NCI-H345 treated with DMSO at 0.1 percent for 48 hours (cell line): ENCODE measurements around the gene MEN1.

ENCODE experiments used
- DNase-seq: peaks from one replicate; lab custom pipeline; 2025; ENCODE audit not compliant: unreplicated experiment; lab: John Stamatoyannopoulos, UW

The MEN1 gene

DNA sequence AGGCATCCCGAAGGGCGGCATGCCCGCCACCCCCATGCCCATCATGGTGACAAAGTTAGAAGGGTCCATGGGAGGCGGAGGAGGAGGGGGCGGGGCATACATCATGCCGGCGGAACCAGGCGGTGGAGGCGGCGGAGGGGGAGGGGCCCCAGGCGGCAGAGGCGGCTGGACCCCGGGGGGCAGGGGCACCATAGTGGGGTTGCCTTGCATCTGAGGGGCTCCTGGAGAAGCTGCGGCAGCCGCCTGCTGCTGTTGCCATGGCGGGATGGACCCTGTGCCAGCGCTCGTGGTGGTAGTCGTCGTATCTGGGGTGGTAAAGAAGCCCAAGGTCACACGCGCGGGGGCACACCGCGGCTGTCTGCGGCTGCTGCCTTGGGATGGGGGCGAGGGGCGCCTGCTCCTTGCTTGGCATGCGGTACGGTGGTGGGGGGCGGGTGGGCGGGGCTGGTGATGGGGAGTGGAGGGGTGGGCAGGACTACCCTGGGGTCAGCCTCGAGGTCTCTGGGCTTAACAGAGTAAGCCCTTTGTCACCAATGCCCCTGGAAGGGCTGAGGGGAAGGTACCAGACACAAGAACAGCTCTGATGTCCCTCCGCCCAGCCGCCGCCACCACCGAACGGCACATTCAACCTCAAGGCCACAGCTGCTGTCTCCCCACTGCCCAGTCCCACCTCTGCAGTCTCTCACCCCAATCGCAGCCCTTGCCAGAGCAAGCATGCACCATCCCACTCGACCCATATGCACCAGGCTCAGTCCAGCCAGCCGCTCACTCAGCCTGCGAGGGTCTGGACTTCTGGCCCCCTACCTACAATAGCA is 44.3 kb downstream of the MEN1 start:
- DNase-seq: no peak

DNA sequence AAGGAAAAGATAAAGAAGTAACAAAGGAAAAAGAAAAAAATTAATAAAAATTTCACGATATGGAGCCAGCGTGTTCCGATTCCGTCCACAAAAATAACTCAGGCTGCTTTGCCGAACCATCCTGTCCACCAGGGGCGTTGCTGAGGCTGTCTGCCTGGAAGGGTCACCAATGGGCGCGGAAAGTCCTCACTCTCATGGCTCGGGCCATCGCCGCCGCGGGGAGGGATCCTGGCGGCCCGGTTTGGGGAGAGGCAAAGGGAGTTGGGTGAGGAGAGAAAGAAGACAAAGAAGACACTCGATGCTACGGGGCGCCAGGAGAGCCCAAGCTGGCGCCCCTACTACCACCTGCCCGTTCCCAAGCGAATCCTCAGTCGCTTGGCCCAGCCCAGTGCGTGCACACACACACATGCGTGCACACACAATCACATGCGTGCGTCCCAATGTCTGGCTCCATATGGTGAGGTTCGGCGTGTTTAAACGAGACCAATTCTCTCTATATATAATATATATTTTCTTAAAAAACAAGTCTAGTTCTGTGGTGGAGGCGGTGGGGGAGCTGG is 45.0 kb downstream of the MEN1 start:
- no peak for DNase-seq

DNA sequence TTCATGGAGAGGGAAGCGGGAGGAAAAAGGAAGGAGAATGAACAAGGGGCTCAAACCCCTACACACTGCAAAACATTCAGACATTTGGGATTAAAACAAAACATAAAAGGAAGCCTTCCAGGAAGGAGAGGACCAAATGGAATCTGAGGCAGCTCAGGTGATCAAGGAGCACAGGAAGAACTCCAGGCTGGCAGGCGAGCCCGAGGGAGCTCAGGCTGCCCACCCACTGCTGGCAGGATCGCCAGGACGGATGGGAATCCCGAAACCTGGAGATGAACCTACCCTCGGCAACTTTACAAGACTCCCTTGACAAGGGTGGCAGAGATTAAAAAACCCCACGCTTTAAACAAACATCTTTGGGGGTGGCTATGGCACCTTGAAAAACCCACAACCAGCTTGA is 45.6 kb downstream of the MEN1 start:
- DNase-seq: no peak

DNA sequence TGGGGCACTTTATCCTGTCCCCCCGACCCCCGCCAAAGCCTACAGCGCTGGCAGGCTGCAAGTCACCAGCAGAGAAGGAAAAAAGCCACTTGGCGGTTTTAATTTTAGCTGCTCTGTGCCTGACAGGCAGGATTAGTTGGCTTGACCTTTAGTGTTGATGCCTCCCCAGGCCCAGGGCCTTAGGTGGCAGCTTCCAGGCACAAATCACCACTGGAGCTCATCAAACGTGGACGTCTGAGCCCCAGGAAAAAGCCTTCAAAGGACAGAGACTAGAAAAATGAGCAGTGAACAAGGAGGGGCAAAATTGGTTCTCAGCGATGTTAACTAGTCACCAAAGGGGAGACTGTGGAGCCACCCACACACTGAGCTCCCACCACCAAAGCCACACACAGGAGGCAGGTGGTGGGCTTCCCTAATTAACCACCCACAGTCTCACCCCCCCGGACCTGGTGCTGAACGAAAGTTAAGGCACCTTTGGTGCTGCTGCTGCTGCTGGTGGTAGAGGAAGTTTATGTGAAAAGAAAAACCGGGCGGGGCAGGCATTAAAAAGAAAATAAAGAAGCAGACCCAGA is 46.2 kb downstream of the MEN1 start:
- no peak for DNase-seq

DNA sequence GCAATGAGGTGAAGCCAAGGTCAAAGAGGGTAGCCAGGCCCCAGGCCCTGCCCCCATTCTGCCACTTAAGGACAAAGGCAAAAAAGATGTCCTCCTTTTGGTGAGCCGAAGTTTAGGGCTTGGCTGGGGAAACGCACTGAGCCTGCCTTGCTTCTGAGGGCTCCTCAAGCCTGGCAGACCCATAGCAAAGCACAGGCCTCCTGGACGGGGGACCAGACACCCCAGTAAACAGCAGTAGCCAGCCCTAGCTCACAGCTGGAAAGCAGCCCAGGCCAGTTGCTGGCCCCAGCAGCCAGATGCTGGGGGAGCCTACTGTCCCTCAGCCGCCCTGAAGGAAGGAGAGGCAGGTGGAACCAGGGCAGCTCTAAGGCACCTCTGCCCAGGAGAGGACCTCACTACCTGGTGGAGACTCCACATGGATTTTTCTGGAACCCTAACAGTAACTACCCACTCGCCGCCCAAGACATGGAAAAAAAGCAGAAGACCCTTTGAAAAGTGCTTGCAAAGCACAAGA is 46.8 kb downstream of the MEN1 start:
- DNase-seq: no peak

DNA sequence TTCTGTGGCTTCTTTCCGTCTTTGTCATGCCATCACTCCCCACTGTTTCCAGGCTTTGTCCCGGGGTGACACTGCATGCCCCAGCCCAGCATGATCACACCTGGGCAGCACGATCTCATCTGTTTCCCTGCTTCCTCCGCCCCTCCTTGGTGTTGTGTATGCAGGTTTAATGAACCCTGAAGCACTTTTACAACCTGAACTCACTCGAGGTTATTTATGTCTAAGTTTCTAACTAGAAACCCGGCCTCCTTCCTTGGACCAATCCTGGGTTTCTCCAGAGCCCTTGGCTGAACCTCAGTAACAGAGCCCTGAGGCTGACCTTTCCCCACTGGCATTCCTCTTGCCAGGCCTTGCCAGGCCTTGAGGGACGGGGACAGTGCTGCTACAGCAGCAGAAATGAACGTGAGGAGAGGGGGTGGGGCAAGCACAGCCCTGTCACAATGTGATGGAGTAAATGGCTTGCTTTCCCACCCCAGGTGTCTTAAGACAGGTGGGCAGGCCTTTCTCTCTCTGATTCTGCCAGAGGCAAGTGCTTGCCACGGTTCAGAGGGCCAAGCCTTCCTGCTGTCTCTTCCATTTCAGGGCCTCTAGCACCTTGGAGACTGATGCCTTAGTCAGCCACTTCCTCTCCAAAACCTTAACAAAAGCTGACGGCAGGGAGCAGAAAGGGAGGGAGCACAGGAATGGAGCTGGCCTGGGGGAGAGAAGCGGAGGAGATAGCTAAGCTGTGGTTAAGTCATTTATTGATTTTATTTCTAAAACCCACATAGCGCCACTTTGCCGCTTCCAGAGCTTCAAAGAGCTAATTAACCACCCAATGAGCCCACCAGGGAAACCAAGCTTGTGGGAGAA is 47.5 kb downstream of the MEN1 start:
- DNase-seq: peak; percentile 22

DNA sequence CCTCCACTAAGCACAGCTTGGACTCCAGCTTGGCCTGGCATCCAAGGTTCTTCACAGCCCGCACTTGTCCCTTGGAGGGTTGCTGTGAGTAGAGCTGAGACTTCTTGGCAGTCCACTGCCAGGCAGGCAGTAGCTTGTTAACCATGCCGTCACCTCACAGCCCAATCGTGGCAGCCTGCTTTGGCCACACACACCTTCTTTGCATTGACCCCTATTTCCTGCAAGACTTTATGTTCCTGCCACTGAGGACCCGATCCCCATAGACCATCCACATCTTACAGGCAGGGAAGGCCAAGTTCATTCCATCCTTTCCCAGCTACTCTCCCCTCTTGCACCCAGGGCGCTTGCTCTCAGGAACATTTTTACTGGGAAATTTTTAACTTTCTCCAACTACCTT is 48.1 kb downstream of the MEN1 start:
- DNase-seq: no peak

DNA sequence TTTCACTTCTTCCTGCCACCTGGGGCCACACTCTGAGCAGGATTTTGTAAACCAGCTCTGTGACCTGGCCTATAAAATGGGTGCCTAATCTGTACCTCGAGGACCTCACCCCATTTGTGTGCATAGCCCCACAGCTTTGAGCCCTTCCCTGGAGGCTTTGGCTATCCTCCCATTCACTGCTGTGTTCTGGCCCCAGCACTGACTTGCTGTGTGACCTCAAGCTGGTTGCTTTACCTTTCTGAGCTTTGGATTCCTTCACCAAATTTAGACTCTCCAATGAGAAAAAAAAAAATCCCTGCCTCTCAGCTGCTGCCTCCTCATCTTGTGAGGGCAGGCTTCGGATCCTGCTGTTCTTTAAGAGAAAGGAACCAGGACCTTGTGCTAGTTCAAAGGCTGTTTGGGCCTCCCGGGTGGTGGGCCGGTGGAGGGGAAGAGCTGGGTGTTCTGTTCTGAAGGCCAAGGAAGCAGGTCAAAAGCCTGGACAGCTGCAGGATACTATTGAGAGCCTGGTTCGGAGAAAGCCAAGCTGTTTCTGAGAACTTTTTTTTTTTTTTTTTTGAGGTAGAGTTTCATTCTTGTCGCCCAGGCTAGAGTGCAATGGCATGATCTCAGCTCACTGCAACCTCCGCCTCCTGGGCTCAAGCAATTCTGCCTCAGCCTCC is 49.5 kb downstream of the MEN1 start:
- DNase-seq: no peak

DNA sequence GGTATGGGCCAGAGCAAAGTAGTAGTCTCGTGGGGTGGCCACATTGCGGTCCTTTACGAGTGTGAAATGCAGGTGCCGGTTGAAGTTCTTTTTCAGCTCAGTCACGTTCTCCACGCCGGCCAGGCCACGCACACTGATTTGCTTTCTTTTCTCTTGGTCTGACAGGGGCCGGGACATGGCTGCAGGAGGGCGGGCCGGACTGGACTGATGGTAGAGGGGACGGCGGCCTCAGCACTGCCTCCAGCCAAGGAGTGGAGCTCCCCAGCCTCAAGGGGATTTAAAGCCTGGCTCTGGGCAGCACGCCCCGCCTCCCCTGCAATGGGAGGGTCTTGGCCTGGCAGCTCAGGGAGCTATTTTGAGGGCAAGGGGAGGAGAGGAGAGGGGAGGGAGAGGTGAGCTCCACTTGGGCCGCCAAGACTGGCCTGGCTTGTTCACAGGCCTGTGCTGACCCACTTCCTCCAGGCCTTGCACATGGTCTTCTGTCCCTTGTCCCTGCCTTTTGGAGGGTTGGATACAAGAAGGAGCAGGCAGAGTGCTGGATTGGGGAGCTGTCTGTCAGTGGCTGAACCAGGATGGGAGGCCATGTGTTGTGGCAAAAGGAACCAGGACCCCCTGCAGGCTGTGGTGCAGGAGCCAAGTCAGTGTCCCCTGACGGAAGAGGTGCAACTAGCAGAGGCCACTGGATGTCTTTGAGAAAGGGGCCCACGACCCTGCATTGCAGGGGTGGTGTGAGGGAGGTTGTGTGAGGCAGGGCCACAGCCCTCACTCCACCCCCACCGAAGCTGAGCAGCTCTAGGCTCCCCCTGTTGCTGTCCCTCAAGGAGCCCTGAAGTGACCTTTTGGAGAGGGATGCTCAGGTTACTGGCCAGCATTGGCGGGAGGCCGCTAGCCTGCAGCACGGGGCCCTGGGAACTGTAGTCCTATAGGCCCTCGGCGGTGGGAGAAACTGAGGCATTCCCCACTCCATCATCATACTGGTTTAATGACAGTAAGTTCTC is 50.3 kb downstream of the MEN1 start, which contains the start of gene PYGM:
Gene PYGM, minus strand, starts transcription at position 253 of the 998 bp plus-strand sequence. Its CDS starts 76 bp downstream, at position 177.
- no peak for DNase-seq

DNA sequence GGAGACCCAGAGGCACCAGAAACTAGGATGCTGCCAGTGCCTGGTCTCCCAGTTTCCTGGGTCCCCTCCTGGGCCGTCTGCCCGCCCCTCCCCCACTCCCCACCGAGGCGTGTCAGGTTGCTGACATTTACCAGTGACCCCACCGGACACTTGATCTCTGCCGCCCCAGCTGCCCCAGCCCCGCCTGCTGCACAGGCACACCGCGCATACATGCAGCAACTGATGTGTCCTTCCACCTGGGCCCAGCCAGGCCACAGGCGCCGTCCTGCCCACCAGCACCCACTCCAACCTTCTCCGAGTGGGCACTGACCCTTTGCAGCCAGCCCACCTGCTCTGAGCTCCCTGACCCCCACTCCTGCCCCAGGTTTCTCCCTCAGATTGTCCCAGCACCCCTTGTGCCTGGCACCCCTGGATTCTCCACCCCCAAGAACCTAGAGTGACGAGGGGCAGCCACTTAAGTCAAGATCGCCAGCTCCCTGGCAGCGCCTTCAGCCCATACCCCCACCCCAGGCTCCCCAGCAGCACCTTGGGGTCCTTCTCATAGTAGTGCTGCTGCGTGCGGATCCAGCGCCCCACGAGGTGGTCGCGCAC is 51.1 kb downstream of the MEN1 start:
- DNase-seq: no peak

DNA sequence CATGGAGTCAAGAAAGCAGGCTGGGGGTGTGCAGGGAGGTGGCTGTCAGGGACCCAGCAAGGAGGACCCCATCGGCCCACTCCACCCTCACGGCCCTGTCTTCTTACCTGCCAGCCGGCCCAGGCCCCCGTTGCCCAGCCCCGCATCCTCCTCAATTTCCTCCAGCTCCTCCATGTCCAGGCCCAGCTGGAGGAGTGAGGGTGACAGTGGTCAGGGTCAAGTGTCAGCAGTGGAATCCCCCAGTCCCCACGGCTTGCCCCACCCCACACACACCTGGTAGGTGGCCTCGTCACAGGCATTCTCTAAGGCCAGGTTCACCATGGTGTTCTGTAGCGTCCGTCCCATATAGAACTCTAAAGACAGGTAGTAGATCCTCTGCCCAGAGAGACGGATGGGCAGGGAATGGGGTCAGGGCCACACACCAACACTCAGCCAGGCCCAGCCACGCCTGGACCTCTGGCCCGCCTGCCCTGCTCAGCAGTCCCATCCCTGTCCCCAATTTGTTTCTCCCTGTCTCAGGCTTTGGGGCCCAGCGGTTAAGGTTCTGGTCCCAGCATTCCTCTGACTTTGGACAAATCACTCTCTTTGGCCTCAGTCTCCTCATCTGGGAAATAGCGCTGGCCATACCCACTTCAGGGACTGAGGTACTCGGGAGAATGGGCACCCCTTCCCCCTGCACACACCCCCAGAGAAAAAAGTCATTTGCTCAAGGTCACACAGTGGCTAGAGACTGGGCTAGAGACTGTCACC is 51.8 kb downstream of the MEN1 start:
- DNase-seq: no peak

DNA sequence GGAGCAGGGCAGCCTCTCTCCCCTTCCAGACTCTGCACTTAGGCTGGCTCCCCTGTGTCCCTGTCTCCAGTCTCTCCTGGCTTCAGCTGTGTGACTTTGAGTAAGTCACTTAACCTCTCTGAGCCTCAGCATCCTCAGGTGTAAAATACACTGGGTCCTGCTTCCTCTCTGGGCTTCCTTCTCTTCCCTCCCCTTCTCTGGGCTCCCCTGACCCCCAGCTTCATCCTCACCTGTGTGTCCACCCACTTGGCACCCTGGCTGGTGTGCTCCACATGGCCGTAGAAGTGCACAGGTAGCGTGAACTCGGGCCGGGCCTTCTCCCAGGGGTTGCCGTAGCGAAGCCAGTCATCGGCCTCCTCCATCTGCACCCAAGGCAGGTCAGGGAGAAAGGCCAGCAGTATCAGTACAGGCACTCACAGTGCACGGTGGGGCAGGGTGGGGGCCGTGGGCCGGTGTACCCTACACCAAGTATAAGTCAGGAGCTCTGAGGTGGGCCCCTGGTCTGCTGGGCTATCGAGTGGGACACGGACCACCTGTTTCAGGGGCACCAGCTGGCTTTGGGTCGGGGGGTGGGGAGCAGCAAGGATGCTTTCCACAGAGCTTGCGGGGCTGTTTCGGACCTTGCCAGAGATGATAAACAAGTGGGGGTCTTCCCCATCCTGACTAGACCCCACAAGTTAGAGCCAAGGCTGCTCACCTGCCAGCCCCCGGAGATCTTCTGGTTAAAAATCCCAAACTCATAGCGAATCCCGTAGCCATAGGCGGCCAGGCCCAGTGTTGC is 52.6 kb downstream of the MEN1 start:
- DNase-seq: no peak

DNA sequence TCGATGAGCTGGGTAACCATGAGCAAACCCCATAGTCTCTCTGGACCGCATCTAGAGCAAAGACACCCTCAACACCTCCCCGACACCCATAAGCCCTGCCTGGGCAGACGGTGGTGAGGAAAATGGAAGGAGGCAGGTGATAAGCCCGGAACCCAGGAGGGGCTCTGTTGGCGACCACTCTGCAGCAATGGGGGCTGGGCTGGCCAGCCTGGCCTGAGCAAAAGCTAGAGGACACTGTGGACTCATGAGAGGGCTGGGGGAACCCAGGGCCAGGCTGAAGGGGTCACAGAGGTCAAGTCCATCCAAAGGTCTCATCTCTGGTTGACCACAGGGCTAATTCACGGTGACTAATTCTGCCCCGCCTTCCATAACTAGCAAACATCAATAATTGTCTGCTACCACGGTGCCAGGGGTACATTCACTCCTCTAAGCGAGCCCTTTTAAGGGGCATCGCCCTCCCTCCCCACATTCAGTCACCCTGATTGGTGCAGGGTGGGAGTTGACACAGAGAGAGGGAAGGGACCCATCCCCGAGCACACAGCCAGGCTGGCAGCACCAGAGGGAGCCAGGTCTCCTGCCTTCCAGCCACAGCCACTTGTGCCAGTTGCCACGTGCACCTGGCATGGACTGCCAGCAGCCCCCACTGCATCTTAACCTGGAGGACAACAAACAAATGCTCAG is 54.5 kb downstream of the MEN1 start:
- DNase-seq: no peak

DNA sequence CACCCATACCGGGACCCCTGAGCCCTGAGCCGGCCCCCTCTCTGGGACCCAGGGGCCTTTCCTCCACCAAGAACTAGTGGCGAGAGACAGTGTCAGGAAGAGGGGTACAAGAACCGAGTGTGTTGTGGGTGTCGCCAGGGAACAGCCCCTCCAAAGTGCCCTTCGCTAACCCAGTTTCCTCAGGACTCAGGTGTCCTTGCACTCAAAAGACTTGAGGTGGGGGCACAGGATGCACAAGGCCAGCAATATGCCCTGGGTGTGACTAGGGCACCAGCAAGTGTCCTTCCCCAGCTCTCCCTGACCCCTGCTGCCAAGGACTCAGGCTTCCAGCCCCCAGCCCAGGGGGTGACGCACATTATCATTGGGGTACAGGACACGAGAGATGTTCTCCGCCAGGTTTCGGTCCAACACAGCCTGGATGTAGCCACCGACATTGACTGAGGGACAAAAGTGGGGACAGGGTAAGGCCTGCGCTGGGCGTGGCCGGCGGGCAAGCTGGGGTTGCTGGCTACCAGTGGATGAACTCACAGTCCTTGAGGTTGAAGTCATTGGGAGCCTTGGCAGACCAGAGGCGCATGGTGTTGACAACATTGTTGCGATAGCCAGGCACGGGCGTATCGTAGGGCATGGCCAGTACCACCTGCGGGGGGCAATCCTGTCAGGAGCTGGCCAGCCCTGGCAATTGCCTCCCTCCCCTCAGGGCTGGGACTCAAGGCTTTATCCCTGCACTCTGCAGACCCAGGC is 55.3 kb downstream of the MEN1 start:
- no peak for DNase-seq

DNA sequence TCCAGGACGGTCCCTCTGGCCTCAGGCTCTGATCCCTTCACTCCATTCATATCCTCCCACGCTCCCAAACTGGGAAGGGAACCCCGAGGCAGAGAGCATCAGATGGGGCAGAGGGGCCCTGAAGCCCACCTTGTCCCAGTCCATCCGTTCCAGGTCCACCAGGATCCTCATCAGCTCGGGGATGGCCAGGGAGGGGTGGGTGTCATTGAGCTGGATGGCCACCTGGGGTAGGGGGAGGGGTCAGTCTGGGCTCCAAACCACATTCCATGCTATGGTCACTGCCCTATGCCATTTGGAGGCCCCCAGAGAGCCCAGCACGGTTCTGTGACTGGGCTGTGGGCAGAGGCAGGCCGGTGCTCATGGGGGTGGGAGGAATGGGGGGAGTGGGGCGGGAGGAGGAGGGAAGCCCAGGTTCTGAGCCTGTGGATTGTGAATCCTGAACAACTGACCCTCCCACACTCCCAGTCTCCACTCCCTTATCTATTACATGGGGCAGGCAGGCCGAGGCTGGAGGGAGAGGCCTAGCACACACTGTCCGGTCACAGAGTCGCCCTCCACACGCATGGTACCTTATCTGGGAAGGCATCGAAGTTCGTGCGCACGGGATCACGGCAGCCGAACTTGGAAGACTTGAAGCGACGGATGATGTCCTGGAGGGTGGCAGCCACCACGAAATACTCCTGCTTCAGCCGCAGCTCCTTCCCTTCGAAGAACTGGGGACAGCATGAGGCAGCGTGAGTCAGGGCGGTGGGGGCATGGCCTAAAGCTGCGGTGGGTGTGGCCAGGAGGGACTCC is 56.0 kb downstream of the MEN1 start:
- DNase-seq: no peak
